HAP-1 (cell line): ENCODE measurements around the gene FGB.
A peak's percentile ranks its signal among the peaks of the same experiment; 100 is the strongest.

ENCODE experiments used
- DNase-seq, 2 experiments: peaks; one replicate each; pipeline ENCODE4 v3.0.0-alpha.2; 2016 to 2020; ENCODE audit warnings: low spot score in 2 of 2
- H3K27me3 ChIP-seq: fragments of 250-450 bp; sonication (Bioruptor Pico); 2 replicates; pipeline ENCODE4 v1.5.1; 2020; ENCODE audit warnings: low read depth, mild to moderate bottlenecking, moderate library complexity
- H3K36me3 ChIP-seq: fragments of 250-450 bp; sonication (Bioruptor Pico); replicated peaks from 2 replicates; pipeline ENCODE4 v1.5.1; 2020; ENCODE audit warnings: mild to moderate bottlenecking
- H3K4me1 ChIP-seq: fragments of 250-450 bp; sonication (Bioruptor Pico); 2 replicates; pipeline ENCODE4 v1.5.1; 2020; ENCODE audit warnings: mild to moderate bottlenecking
- H3K4me3 ChIP-seq: fragments of 250-450 bp; sonication (Bioruptor Pico); 2 replicates; pipeline ENCODE4 v1.5.1; 2020; ENCODE audit warnings: mild to moderate bottlenecking, moderate library complexity
- H3K9me3 ChIP-seq: fragments of 250-450 bp; sonication (Bioruptor Pico); 2 replicates; pipeline ENCODE4 v1.5.1; 2020; ENCODE audit warnings: mild to moderate bottlenecking, moderate library complexity
- in situ Hi-C: fragments of 300-500 bp; cut with MboI; formaldehyde crosslinking; loops from 3 replicates; pipeline ENCODE4 v1.14.3; 2020; ENCODE audit warnings: low sequenced_read_pairs, inconsistent platforms, mixed read lengths

The FGB gene

DNA sequence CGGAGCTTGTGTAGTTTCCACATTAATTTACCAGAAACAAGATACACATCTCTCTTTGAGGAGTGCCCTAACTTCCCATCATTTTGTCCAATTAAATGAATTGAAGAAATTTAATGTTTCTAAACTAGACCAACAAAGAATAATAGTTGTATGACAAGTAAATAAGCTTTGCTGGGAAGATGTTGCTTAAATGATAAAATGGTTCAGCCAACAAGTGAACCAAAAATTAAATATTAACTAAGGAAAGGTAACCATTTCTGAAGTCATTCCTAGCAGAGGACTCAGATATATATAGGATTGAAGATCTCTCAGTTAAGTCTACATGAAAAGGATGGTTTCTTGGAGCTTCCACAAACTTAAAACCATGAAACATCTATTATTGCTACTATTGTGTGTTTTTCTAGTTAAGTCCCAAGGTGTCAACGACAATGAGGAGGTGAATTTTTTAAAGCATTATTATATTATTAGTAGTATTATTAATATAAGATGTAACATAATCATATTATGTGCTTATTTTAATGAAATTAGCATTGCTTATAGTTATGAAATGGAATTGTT is at the start of gene FGB:
Gene FGB, plus strand, starts transcription at position 315 of the 558 bp plus-strand sequence. Its CDS starts 8 bp downstream, at position 323.
- Histone ChIP-seq H3K4me1 (no peaks in the 10 kb centered on the region), H3K27me3 (peaks cover 11% of the 10 kb centered on the region), H3K9me3 (no peaks in the 10 kb centered on the region), H3K4me3 (no peak within 1 kb of the TSS), H3K36me3 (no peaks in the 10 kb centered on the region)
- no peak for DNase-seq
- in situ Hi-C loops: loop anchor here (25.0 kb wide), 1 partner anchor 800 kb away; no protein-coding TSS in a partner anchor

- H3K9me3 ChIP-seq: no peaks in the 10 kb centered on the region
- in situ Hi-C loops: no loop called here
- H3K27me3 ChIP-seq: no peaks in the 10 kb centered on the region
- H3K36me3 ChIP-seq: no peaks in the 10 kb centered on the region
- peaks cover 16% of the 10 kb centered on the region for H3K4me1 ChIP-seq
- DNase-seq: peak in 1 of 2 experiments; percentile 18
- H3K4me3 ChIP-seq: no peak overlapping the region
These were observed 46.3 kb upstream of the FGB start for GRCh38 chr4:154516318-154517029.

- in situ Hi-C loops: no loop called here
- H3K4me1 ChIP-seq: peaks cover 10% of the 10 kb centered on the region
These were observed 45.2 kb upstream of the FGB start for GRCh38 chr4:154517591-154517990.

DNA sequence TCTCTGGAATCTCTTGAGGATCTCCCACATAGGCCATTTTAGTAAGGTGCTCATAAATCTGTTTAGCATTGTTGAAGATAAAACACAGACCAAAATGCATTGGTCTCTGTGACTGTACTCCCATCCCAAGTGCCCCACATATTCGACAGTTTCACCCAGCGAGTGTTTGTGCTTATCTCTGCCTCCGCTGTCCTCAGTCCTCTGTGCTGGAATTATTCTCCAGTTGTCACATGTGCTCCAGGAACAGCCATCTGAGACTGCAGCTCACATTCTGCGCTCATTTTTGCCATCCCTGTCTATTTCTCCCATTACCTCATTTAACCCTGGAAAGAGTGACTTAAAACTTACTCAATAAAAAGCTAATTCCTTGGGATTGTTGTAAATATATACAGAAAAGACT is 43.6 kb upstream of the FGB start:
- Histone ChIP-seq H3K9me3 (no peaks in the 10 kb centered on the region), H3K36me3 (no peaks in the 10 kb centered on the region), H3K4me1 (peaks cover 7% of the 10 kb centered on the region), H3K4me3 (no peak overlapping the region), H3K27me3 (no peaks in the 10 kb centered on the region)
- DNase-seq: no peak
- in situ Hi-C loops: no loop called here

More at GRCh38 chr4:154517591-154517990, 45.2 kb upstream of the FGB start:
- H3K27me3 ChIP-seq: no peaks in the 10 kb centered on the region
- no peak for DNase-seq
- H3K9me3 ChIP-seq: no peaks in the 10 kb centered on the region
- H3K4me3 ChIP-seq: no peak overlapping the region
- no peaks in the 10 kb centered on the region for H3K36me3 ChIP-seq

- DNase-seq: no peak
- in situ Hi-C loops: no loop called here
- no peak overlapping the region for H3K4me3 ChIP-seq
- H3K9me3 ChIP-seq: no peaks in the 10 kb centered on the region
- no peaks in the 10 kb centered on the region for H3K27me3 ChIP-seq
- H3K4me1 ChIP-seq: peaks cover 3% of the 10 kb centered on the region
- H3K36me3 ChIP-seq: no peaks in the 10 kb centered on the region
These were observed 41.2 kb upstream of the FGB start for GRCh38 chr4:154521607-154522006.

DNA sequence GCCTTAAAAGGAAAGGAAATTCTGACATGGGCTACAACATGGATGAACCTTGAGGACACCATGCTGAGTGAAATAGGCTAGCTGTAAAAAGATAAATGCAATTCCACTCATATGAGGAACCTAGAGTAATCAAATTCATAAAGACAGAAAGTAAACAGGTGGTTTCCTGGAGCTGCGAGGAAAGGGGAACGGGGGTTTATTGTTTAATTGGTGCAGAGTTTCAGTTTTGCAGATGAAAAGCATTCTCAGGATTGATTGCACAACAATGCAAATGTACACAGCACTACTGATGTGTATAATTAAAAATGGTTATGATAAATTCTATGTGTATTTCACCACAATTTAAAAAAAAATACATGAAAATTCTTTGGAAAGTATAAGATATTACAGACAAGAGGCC is 36.7 kb upstream of the FGB start:
- no peak for DNase-seq
- Histone ChIP-seq H3K4me3 (no peak overlapping the region), H3K36me3 (no peaks in the 10 kb centered on the region), H3K9me3 (no peaks in the 10 kb centered on the region), H3K27me3 (no peaks in the 10 kb centered on the region), H3K4me1 (no peaks in the 10 kb centered on the region)
- in situ Hi-C loops: no loop called here

- Histone ChIP-seq H3K4me3 (no peak overlapping the region), H3K4me1 (no peaks in the 10 kb centered on the region), H3K27me3 (no peaks in the 10 kb centered on the region), H3K9me3 (no peaks in the 10 kb centered on the region), H3K36me3 (no peaks in the 10 kb centered on the region)
- in situ Hi-C loops: no loop called here
- no peak for DNase-seq
These were observed 35.5 kb upstream of the FGB start for GRCh38 chr4:154527308-154527707.

DNA sequence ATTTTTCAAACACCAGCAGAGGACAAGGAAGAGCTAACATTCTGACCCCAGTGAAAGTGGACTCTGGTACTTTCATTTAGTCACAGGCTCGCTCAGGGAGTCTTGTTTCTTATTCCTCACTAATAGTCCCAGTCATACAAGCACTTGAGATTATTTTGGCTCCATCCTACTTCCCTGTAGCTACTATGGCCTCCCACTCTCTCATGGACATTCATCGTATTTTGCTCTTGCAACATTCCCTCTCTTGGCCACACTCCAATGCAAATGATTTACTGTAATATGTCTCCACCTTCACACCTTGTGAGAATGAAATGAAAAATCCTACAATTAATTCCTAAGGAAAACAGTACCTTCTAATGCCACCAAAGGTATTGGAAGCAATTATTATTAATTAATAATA is 33.9 kb upstream of the FGB start:
- Histone ChIP-seq H3K27me3 (no peaks in the 10 kb centered on the region), H3K9me3 (no peaks in the 10 kb centered on the region), H3K4me1 (no peaks in the 10 kb centered on the region), H3K4me3 (no peak overlapping the region), H3K36me3 (no peaks in the 10 kb centered on the region)
- DNase-seq: no peak
- in situ Hi-C loops: no loop called here

GRCh38 chr4:154529728-154530519 is 32.9 kb upstream of the FGB start:
- Histone ChIP-seq H3K4me3 (no peak overlapping the region), H3K36me3 (no peaks in the 10 kb centered on the region), H3K4me1 (no peaks in the 10 kb centered on the region), H3K9me3 (no peaks in the 10 kb centered on the region), H3K27me3 (no peaks in the 10 kb centered on the region)
- in situ Hi-C loops: no loop called here
- no peak for DNase-seq

DNA sequence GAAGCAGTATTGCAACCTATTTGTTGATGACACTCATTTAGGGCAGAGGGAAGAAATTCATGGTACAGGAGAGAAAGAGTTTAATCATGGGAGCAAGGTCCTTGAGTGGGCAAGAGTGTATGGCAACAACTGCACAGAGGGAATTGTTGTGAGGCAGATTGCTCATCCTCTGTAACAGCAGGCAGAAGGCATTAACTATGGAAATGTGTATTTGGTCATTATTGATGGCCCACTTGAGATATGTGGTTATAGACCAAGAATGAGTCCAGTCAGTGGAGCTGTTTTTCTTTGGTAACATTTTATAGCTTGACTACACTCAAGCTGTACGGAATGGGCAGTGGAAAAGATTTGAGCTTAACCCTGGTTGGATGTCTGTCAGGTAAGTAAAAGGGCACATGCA is 28.5 kb upstream of the FGB start:
- no peak for DNase-seq

GRCh38 chr4:154542271-154542879 is 20.4 kb upstream of the FGB start:
- in situ Hi-C loops: no loop called here
- peaks cover 91% of the 10 kb centered on the region for H3K36me3 ChIP-seq
- no peak for DNase-seq

More for the DNA sequence above, 28.5 kb upstream of the FGB start:
- H3K9me3 ChIP-seq: no peaks in the 10 kb centered on the region
- in situ Hi-C loops: no loop called here
- no peaks in the 10 kb centered on the region for H3K4me1 ChIP-seq
- H3K27me3 ChIP-seq: no peaks in the 10 kb centered on the region
- peaks cover 29% of the 10 kb centered on the region for H3K36me3 ChIP-seq
- no peak overlapping the region for H3K4me3 ChIP-seq

GRCh38 chr4:154545689-154546088 is 17.1 kb upstream of the FGB start:
- H3K27me3 ChIP-seq: no peaks in the 10 kb centered on the region
- peaks cover 66% of the 10 kb centered on the region for H3K36me3 ChIP-seq
- in situ Hi-C loops: no loop called here
- DNase-seq: no peak
- peaks cover 6% of the 10 kb centered on the region; the same call in 1 of the 2 replicates for H3K4me1 ChIP-seq
- H3K9me3 ChIP-seq: no peaks in the 10 kb centered on the region
- no peak overlapping the region for H3K4me3 ChIP-seq

More at GRCh38 chr4:154542271-154542879, 20.4 kb upstream of the FGB start:
- H3K9me3 ChIP-seq: no peaks in the 10 kb centered on the region
- H3K4me1 ChIP-seq: no peaks in the 10 kb centered on the region
- H3K4me3 ChIP-seq: no peak overlapping the region
- H3K27me3 ChIP-seq: no peaks in the 10 kb centered on the region

DNA sequence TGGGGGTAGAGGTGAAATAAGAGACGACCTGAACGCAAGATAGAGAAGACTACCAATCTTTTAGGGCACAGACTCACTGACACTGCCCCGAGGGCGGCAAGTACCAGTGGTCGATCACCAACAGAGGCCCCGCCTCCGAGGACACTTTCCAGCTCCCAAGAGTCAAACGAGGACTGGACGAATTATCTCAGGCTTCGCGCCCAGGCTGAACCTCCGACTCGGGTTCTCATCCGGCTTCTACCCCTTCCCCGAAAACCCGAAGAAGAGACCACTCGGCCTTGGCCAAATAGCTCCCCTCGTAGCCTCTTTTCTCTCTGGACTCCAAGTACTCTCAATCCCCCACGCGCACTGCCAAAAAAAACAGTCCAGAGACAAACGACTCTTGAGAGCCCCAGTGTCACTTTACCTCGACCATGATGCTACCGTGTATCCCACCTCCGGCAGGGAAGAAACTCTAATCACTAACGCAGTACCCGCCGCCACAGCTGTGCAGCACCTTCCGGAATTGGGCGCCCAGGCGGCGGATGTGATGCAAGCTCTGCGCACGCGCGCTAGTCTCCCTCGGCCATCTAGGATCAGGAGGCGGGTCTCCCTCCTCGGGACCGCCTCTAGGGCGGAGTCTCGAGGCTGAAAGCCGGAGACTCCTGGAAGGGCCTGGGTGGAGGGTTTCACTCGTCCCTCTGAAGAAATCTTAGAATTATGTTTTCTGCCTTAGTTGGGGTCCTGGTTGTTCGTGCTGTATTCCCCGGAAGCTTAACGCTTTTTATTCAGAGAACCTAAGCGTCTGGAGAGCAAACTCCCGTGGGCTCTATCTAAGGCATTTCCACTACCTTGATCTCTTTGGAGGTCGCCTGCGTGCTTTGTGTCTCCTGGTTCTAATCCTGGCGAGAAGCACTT is 12.7 kb upstream of the FGB start, which contains the start of gene PLRG1:
Gene PLRG1, minus strand, starts transcription at position 507 of the 897 bp plus-strand sequence. Its CDS starts 92 bp downstream, at position 415.
- H3K4me3 ChIP-seq: peak within 1 kb of the TSS; percentile 78
- peak; percentile 91 to 97 for DNase-seq
- H3K4me1 ChIP-seq: peaks cover 7% of the 10 kb centered on the region; the same call in 1 of the 2 replicates
- no peaks in the 10 kb centered on the region for H3K27me3 ChIP-seq
- in situ Hi-C loops: loop anchor here (25.0 kb wide), 1 partner anchor 812 kb away; no protein-coding TSS in a partner anchor
- H3K9me3 ChIP-seq: no peaks in the 10 kb centered on the region
- H3K36me3 ChIP-seq: peaks cover 27% of the 10 kb centered on the region
